Measurements from ENCODE around the gene RPP21.

GRCh38 chr6:30323806-30324205 is 21.1 kb upstream of the RPP21 start:
- TF ChIP-seq CTCF (IDR thresholded peaks at IDR 0.05), result no peak
- TF ChIP-seq POLR2A (IDR thresholded peaks at IDR 0.05), result no peak

All from lower leg skin (tissue), 3 donors.